Fibroblast of skin of abdomen (primary cell): ENCODE data around the gene SLN.

ENCODE experiments used
- DNase-seq: peaks from one replicate; pipeline ENCODE4 v3.0.0-alpha.2; 2013

SLN gene

GRCh38 chr11:107682171-107682570 lies 29.7 kb downstream of the SLN start:
- DNase-seq = no peak

GRCh38 chr11:107679255-107680024 lies 32.4 kb downstream of the SLN start:
- no peak for DNase-seq

DNA sequence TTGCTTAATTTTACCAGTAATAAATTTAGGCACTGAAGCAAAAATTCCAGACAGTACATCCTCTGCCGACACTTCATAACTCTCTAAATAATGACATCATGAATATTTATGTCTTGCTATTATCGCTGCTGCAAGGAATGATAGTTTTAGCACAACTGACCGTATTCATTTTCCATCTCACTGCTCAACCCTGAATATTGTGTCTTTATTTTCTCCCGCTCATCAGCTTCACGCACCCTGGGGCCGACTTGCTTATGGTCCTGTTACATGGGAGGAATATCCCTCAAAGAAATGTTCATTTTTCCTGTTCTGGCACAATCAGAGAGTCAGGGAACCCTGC lies 33.3 kb downstream of the SLN start:
- no peak for DNase-seq

- DNase-seq = no peak
Measured at GRCh38 chr11:107677924-107678631, 33.8 kb downstream of the SLN start.

DNA sequence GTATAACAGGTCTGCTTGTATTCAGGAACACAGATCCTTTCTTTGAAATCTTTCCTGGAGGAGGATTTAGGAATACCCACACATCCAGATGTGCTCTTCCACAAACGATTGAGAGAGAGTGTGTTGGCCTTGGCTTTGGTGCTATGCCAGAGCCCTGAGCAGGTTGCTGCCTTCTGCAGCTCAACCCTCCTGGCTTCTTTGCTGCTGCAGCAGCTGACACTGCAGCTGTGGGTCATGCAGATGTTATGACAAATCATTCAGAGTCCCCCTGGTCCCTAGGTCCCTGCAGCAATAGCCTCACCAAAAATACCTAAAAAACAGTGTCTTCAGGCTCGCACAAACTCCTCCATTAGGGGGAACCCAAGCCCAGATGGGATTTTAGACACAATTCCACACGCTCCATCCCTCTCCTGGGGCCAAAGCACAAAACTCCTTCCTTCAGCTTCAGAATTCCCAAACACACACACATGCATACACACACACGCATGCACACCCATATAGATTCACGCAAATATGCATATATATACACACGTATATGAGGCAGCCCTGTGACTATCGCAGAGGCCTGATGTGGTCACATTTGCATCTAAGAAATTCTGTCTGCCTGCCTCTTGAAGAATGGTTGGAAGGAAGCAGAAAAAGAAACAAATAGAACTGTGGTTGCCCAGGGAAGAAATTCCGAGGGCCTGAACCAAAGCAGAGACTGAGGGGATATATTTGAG lies 35.4 kb downstream of the SLN start:
- no peak for DNase-seq

DNA sequence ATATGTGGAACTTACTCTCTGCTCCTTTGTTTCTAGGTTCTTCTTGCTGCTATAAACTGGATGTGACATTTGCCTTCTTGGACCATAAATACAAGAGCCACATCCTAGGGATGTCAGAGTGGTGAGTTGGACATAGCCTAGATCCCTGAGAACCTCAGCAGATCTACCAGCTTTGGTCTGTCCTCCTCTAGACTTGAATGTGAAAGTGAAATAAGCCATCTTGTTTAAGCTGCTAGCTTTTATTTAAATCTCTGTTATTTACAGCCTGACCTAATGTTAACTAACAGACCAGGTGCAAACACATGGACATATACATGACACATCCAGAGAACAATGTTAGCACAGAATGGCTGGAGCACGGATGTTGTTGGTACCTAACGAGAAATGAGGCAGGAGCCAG lies 36.0 kb downstream of the SLN start:
- no peak for DNase-seq

DNA sequence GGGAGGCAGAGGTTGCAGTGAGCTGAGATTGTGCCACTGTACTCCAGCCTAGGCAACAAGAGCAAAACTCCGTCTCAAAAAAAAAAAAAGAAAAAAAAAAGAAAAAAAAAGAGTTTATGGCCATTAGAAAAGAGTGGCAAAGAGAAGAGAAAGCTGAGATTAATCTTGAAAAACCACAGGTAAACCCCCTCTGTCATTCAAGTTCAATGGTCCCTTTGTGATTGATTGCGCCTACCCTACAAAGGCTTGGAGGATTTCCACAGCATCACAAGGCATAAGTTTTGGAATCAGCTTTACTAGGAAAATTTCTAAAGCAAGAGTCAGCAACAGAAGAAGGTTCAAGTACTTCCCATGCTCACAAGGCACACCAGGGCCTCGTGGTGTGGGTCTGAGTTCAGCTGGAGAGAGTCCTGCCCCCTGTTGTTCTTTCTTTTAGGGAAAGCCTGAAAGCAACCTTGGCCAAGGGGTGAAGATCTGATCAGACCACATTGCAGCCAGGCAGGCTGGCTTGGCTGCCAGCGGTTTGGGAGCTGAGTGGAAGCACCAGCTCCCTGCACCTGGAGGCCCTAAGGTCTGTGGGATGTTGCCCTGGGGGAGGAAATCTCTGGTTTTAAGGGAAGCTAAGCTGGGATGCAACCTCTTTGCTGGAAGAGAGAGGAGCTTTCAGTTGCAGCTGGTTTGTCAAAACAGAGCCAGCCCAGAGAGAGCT lies 41.8 kb downstream of the SLN start:
- no peak for DNase-seq

DNA sequence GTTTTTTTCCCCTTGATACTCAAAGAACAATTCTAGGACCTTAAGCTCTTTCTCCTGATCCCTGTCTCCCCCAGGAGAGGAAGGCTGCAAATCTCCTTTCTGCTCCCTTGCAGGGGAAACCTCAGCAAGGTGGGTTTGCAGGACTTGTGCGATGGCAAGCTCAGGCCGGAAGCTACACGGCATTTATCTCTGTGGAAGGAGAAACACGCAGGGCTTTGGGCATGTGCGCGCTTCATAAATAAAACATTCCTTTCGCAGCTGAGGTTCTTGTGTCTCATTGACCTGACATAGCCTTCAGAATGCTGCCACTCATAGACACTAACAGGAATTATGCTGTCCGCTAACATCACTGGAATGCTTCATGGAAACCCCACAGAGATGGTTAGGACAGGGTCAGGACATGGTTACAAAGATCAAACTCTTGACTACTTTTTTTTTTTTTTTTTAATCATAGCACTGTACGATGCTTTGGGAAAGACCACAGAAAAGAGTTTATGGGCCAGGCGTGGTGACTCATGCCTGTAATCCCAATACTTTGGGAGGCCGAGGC lies 42.6 kb downstream of the SLN start:
- peak; percentile 21 for DNase-seq

- DNase-seq = no peak
Measured at GRCh38 chr11:107666911-107667613, 44.8 kb downstream of the SLN start.

- DNase-seq = no peak
Measured at GRCh38 chr11:107665018-107665417, 46.8 kb downstream of the SLN start.

DNA sequence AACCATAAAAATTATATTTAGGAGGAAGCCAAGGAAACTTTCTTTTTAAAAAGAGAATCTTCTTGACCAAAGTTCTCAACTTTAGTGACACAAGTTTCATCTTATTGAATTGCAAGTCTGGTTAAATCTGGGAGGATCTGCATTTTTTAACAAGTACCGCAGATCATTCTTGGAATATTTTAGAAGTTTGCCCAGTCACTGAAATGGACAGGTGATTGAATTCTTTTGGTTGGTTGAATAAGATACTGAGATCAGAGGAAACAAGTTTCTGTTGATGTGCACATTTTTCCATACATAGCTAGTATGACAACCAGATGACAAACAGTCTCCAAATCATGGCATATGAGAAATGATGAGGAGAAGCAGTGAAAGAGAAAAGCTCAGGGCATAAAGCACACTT lies 50.2 kb downstream of the SLN start:
- no peak for DNase-seq

- DNase-seq = no peak
Measured at GRCh38 chr11:107660066-107660465, 51.8 kb downstream of the SLN start.

- no peak for DNase-seq
Measured at GRCh38 chr11:107659310-107659709, 52.5 kb downstream of the SLN start.
